H1 (cell line): ENCODE results near the gene SLU7.

Experiments
- BRCA1 ChIP-seq: IDR thresholded peaks from 2 replicates; pipeline ENCODE4 v1.6.1; 2012; ENCODE audit warnings: low read depth, low read length, improper control_type of control experiment
- CEBPB ChIP-seq: IDR thresholded peaks from 2 replicates; pipeline ENCODE4 v1.6.1; 2012; ENCODE audit warnings: low read depth, low read length
- CTCF ChIP-seq, 3 experiments: IDR thresholded peaks; 1 replicate in 2 of 3; 2 replicates in 1 of 3; pipeline versions ENCODE4 v1.5.1 to v1.6.1; 2011; ENCODE audit warnings: low read length in 3 of 3, mild to moderate bottlenecking in 3 of 3, inconsistent platforms in 2 of 3, low read depth in 1 of 3, moderate library complexity in 1 of 3; ENCODE audit not compliant: insufficient read depth in 1 of 3; ENCODE audit errors: control extremely low read depth in 1 of 3
- FOSL1 ChIP-seq: IDR thresholded peaks from 2 replicates; pipeline ENCODE4 v1.6.1; 2011; ENCODE audit warnings: mild to moderate bottlenecking, low read depth, low read length, moderate library complexity; ENCODE audit not compliant: insufficient read depth
- GTF2F1 ChIP-seq: IDR thresholded peaks from 2 replicates; pipeline ENCODE4 v1.6.1; 2012; ENCODE audit warnings: low read depth, low read length, improper control_type of control experiment, borderline replicate concordance
- HDAC2 ChIP-seq, 2 experiments: fragments of 300-600 bp in 1 of 2; sonication (generic) in 1 of 2; IDR thresholded peaks; 2 replicates each; pipeline ENCODE4 v1.6.1; 2011 to 2012; ENCODE audit warnings: low read depth in 2 of 2, low read length in 2 of 2, mild to moderate bottlenecking in 2 of 2, moderate library complexity in 2 of 2, borderline replicate concordance in 1 of 2, inconsistent platforms in 1 of 2
- JUN ChIP-seq: IDR thresholded peaks from 2 replicates; pipeline ENCODE4 v1.6.1; 2011; ENCODE audit warnings: low read depth, mild to moderate bottlenecking, improper control_type of control experiment, low read length
- POLR2A ChIP-seq, 2 experiments: IDR thresholded peaks; 1 replicate in 1 of 2; 2 replicates in 1 of 2; pipeline ENCODE4 v1.6.1; 2011; ENCODE audit warnings: low read depth in 2 of 2, low read length in 2 of 2, mild to moderate bottlenecking in 2 of 2; ENCODE audit errors: control extremely low read depth in 1 of 2
- POLR2AphosphoS5 ChIP-seq: IDR thresholded peaks from 2 replicates; pipeline ENCODE4 v1.6.1; 2011; ENCODE audit warnings: low read depth, low read length
- RFX5 ChIP-seq: IDR thresholded peaks from 2 replicates; pipeline ENCODE4 v1.6.1; 2011; ENCODE audit warnings: low read depth, low read length, improper control_type of control experiment, borderline replicate concordance
- SP2 ChIP-seq: IDR thresholded peaks from 2 replicates; pipeline ENCODE4 v1.6.1; 2012; ENCODE audit warnings: mild to moderate bottlenecking, low read length, inconsistent platforms
- TAF1 ChIP-seq: IDR thresholded peaks from 2 replicates; pipeline ENCODE4 v1.6.1; 2011; ENCODE audit warnings: mild to moderate bottlenecking, low read depth, low read length
- TBP ChIP-seq: IDR thresholded peaks from 2 replicates; pipeline ENCODE4 v1.6.1; 2011; ENCODE audit warnings: low read depth, low read length, improper control_type of control experiment
- ZNF274 ChIP-seq: IDR thresholded peaks from 2 replicates; pipeline ENCODE4 v1.7.0; 2012; ENCODE audit warnings: low read length, borderline replicate concordance; ENCODE audit errors: extremely low read depth

- no peak for TF ChIP-seq CTCF (IDR thresholded peaks at IDR 0.05; ENCODE audit: control extremely low read depth in 1 of 3, insufficient read depth in 1 of 3, low read depth in 1 of 3, low read length in 3 of 3)
- no peak for TF ChIP-seq BRCA1
- TF ChIP-seq JUN, result no peak
- TF ChIP-seq POLR2A (IDR thresholded peaks at IDR 0.05; ENCODE audit: control extremely low read depth in 1 of 2, low read depth in 2 of 2, low read length in 2 of 2), result no peak
- no peak for TF ChIP-seq FOSL1
- no peak for TF ChIP-seq CEBPB
- TF ChIP-seq HDAC2 (IDR thresholded peaks at IDR 0.05; ENCODE audit: borderline replicate concordance in 1 of 2, low read depth in 2 of 2, low read length in 2 of 2), result no peak
- TF ChIP-seq TBP, result no peak
- TF ChIP-seq POLR2AphosphoS5, result no peak
- no peak for TF ChIP-seq TAF1
- no peak for TF ChIP-seq ZNF274
- no peak for TF ChIP-seq RFX5
- no peak for TF ChIP-seq GTF2F1
- no peak for TF ChIP-seq SP2
Measured at GRCh38 chr5:160464466-160464797, 45.6 kb upstream of the SLU7 start.
